Esophagus mucosa (tissue), 1 donor: Measurements from ENCODE around the gene JMJD1C. TPM values are rescaled to one million over a fixed set of nuclear protein-coding genes. Genes with fewer than 3 reads are reported as not detected.
"Not testable (repeated sequence)": the region's sequence is repeated elsewhere in the genome, so short reads cannot be mapped to it uniquely, and the experiment has no call there.

Experiments used
- ATAC-seq: fragments of 200-7000 bp; cut with Tn5 transposase; one replicate; pipeline ENCODE4 v1.9.1; 2020
- total RNA-seq: library from RNA; stranded (reverse); gene quantifications from one replicate; pipeline ENCODE4 v1.2.4, GENCODE V29; 2023
- donor health status: DM: yes; HTN: yes; CAD: no.

JMJD1C gene
- total RNA-seq, 1 donor from 2014 or later: 42.1 TPM

- ATAC-seq: peak; percentile 93
These were observed 179.0 kb downstream of the JMJD1C start for GRCh38 chr10:63286754-63287264.

GRCh38 chr10:63286340-63286739 lies 179.4 kb downstream of the JMJD1C start:
- ATAC-seq: no peak

- not testable (repeated sequence) for ATAC-seq
These were observed 181.9 kb downstream of the JMJD1C start for GRCh38 chr10:63283901-63284300.

- no peak for ATAC-seq
These were observed 182.7 kb downstream of the JMJD1C start for GRCh38 chr10:63283093-63283492.

GRCh38 chr10:63281967-63282366 lies 183.8 kb downstream of the JMJD1C start:
- ATAC-seq: no peak

GRCh38 chr10:63280386-63280785 lies 185.4 kb downstream of the JMJD1C start:
- no peak for ATAC-seq

- no peak for ATAC-seq
These were observed 190.7 kb downstream of the JMJD1C start for GRCh38 chr10:63275094-63275493.

- no peak for ATAC-seq
These were observed 192.2 kb downstream of the JMJD1C start for GRCh38 chr10:63273577-63273976.

- ATAC-seq: peak; percentile 98
These were observed 196.8 kb downstream of the JMJD1C start for GRCh38 chr10:63268798-63269503.

- ATAC-seq: no peak
These were observed 197.5 kb downstream of the JMJD1C start for GRCh38 chr10:63268149-63268797.

- peak; percentile 64 for ATAC-seq
These were observed 198.2 kb downstream of the JMJD1C start for GRCh38 chr10:63267414-63268148.

- no peak for ATAC-seq
These were observed 199.1 kb downstream of the JMJD1C start for GRCh38 chr10:63266391-63267316.

GRCh38 chr10:63265683-63266235 lies 200.0 kb downstream of the JMJD1C start:
- ATAC-seq: no peak

GRCh38 chr10:63265222-63265617 lies 200.6 kb downstream of the JMJD1C start:
- no peak for ATAC-seq

GRCh38 chr10:63264617-63265221 lies 201.1 kb downstream of the JMJD1C start:
- no peak for ATAC-seq

GRCh38 chr10:63262430-63263073 lies 203.2 kb downstream of the JMJD1C start:
- ATAC-seq: no peak

- ATAC-seq: no peak
These were observed 204.3 kb downstream of the JMJD1C start for GRCh38 chr10:63261496-63261895.

GRCh38 chr10:63260860-63261251 lies 204.9 kb downstream of the JMJD1C start:
- ATAC-seq: no peak

GRCh38 chr10:63260103-63260859 lies 205.5 kb downstream of the JMJD1C start:
- ATAC-seq: peak; percentile 87
